Stomach (tissue), 4 donors: Measurements from ENCODE around the gene MRPL27.

Experiments
- CTCF ChIP-seq, 7 experiments: fragments of 450-650 bp in 4 of 7; fragments of 200-600 bp in 3 of 7; sonication (generic) in 3 of 7; IDR thresholded peaks; one replicate each; pipeline ENCODE4 v1.5.1; 2016 to 2019; ENCODE audit warnings: antibody characterized with exemption in 7 of 7, control low read depth in 2 of 7, mild to moderate bottlenecking in 1 of 7
- EP300 ChIP-seq: sonication (generic); formaldehyde crosslinking; IDR thresholded peaks from one replicate; pipeline ENCODE4 v1.6.1; 2017; ENCODE audit warnings: antibody characterized with exemption

- TF ChIP-seq EP300 (no peak), CTCF (IDR thresholded peaks at IDR 0.05) (peak in 5 of 7 experiments; percentile 59 to 77 (median 75))
These were observed 11.2 kb downstream of the MRPL27 start for GRCh38 chr17:50361561-50362480.
